Endothelial cell of umbilical vein (primary cell): Measurements from ENCODE around the gene TMEM167A. TPM values are rescaled to one million over a fixed set of nuclear protein-coding genes. Genes with fewer than 3 reads are reported as not detected.

Source experiments
- BruUV-seq: library from RNA; stranded (reverse); fragments of 400-500 nt; replicated peaks from 2 replicates; lab custom pipeline; 2021; lab: Mats Ljungman, UMichigan
- CTCF ChIA-PET: fragments of 300-600, 350-600 bp; sonication (Branson Sonifier 250); formaldehyde crosslinking; loops from one replicate; lab custom pipeline; 2021; ENCODE audit warnings: antibody characterized with exemption, inconsistent platforms; lab: Charles Lee
- POLR2A ChIA-PET: fragments of 300-600, 350-600 bp; sonication (Branson Sonifier 250); formaldehyde crosslinking; loops from one replicate; lab custom pipeline; 2021; ENCODE audit warnings: antibody characterized with exemption, inconsistent platforms; lab: Charles Lee
- DNase-seq: peaks from one replicate; pipeline ENCODE4 v3.0.0-alpha.2; 2011; ENCODE audit warnings: low read depth, low spot score
- FAIRE-seq: peaks from 2 replicates; lab custom pipeline; 2011; peaks lifted over from hg19 to GRCh38; lab: Jason Lieb, UNC
- H2AFZ ChIP-seq: 2 replicates; pipeline ENCODE4 v1.6.0; 2012; ENCODE audit warnings: low read depth, low read length, control low read depth, inconsistent platforms
- H3K27ac ChIP-seq: 2 replicates; pipeline ENCODE4 v1.5.1; 2011; ENCODE audit warnings: low read depth, mild to moderate bottlenecking, control low read depth, low read length, moderate library complexity; ENCODE audit not compliant: insufficient read depth
- H3K27me3 ChIP-seq, 2 experiments: 2 replicates each; pipeline versions ENCODE4 v1.6.0 to v1.6.1; 2011; ENCODE audit warnings: low read length in 2 of 2, mixed read lengths in 1 of 2; ENCODE audit not compliant: control insufficient read depth in 2 of 2, insufficient read depth in 2 of 2
- H3K36me3 ChIP-seq, 2 experiments: 2 replicates in 1 of 2; 3 replicates in 1 of 2; pipeline ENCODE4 v1.5.1; 2011; ENCODE audit warnings: low read length in 2 of 2, mild to moderate bottlenecking in 1 of 2, moderate library complexity in 1 of 2; ENCODE audit not compliant: control insufficient read depth in 2 of 2, insufficient read depth in 2 of 2; ENCODE audit errors: extremely low read depth in 1 of 2
- H3K4me1 ChIP-seq: 3 replicates; pipeline ENCODE4 v1.5.1; 2011; ENCODE audit warnings: mild to moderate bottlenecking, low read length; ENCODE audit not compliant: control insufficient read depth, insufficient read depth; ENCODE audit errors: extremely low read depth
- H3K4me2 ChIP-seq: 2 replicates; pipeline ENCODE4 v1.6.1; 2011; ENCODE audit warnings: low read length, control low read depth, mixed read lengths; ENCODE audit not compliant: insufficient read depth
- H3K4me3 ChIP-seq, 3 experiments: fragments of 200-600 bp in 1 of 3; sonication (generic), shearing (Covaris generic) in 1 of 3; replicated peaks in 1 of 3; 2 replicates each; pipeline ENCODE4 v1.5.1; 2011 to 2016; ENCODE audit warnings: control low read depth in 3 of 3, low read length in 3 of 3, mild to moderate bottlenecking in 2 of 3, inconsistent platforms in 1 of 3, low read depth in 1 of 3, moderate library complexity in 1 of 3; ENCODE audit not compliant: insufficient read depth in 1 of 3
- H3K79me2 ChIP-seq: 2 replicates; pipeline ENCODE4 v1.6.0; 2012; ENCODE audit warnings: low read length, inconsistent platforms; ENCODE audit not compliant: control insufficient read depth, insufficient read depth
- H3K9ac ChIP-seq: replicated peaks from 2 replicates; pipeline ENCODE3; 2011; ENCODE audit warnings: low read length, control low read depth; ENCODE audit not compliant: insufficient read depth; ENCODE audit errors: extremely low read depth
- H3K9me1 ChIP-seq: replicated peaks from 3 replicates; pipeline ENCODE4 v1.6.0; 2011; ENCODE audit warnings: mild to moderate bottlenecking, low read length; ENCODE audit not compliant: control insufficient read depth, insufficient read depth; ENCODE audit errors: extremely low read depth
- H3K9me3 ChIP-seq: replicated peaks from 2 replicates; pipeline ENCODE4 v1.5.1; 2012; ENCODE audit warnings: low read length, inconsistent platforms; ENCODE audit not compliant: control insufficient read depth, insufficient read depth
- H4K20me1 ChIP-seq: replicated peaks from 2 replicates; pipeline ENCODE3; 2011; ENCODE audit warnings: mild to moderate bottlenecking, low read length; ENCODE audit not compliant: control insufficient read depth, insufficient read depth; ENCODE audit errors: extremely low read depth
- CTCF ChIP-seq, 2 donors: IDR thresholded peaks; 1 replicate in 1 of 2; 2 replicates in 1 of 2; pipeline ENCODE4 v1.5.1; 2011; ENCODE audit warnings: low read length in 2 of 2, mild to moderate bottlenecking in 2 of 2, moderate library complexity in 2 of 2, control low read depth in 1 of 2, inconsistent platforms in 1 of 2, low read depth in 1 of 2; ENCODE audit not compliant: insufficient read depth in 1 of 2; ENCODE audit errors: extremely low read depth in 1 of 2
- EZH2 ChIP-seq: IDR thresholded peaks from 2 replicates; pipeline ENCODE4 v1.6.1; 2012; ENCODE audit warnings: borderline replicate concordance, low read depth, mild to moderate bottlenecking, moderate library complexity, low read length, inconsistent platforms; ENCODE audit not compliant: severe bottlenecking
- FOS ChIP-seq: IDR thresholded peaks from 2 replicates; pipeline ENCODE4 v1.6.1; 2011; ENCODE audit warnings: mild to moderate bottlenecking, low read length, moderate library complexity, borderline replicate concordance; ENCODE audit not compliant: insufficient read depth
- GATA2 ChIP-seq: IDR thresholded peaks from 2 replicates; pipeline ENCODE4 v1.7.0; 2011; ENCODE audit warnings: low read depth, mild to moderate bottlenecking, moderate library complexity, mixed read lengths, low read length; ENCODE audit not compliant: insufficient read length, insufficient read depth
- JUN ChIP-seq: IDR thresholded peaks from 2 replicates; pipeline ENCODE4 v1.6.1; 2011; ENCODE audit warnings: borderline replicate concordance, low read depth; ENCODE audit not compliant: insufficient read length, insufficient read depth
- MAX ChIP-seq: IDR thresholded peaks from 2 replicates; pipeline ENCODE4 v1.6.1; 2011; ENCODE audit not compliant: insufficient read depth, insufficient read length
- MYC ChIP-seq: IDR thresholded peaks from one replicate; pipeline ENCODE4 v1.6.1; 2011; ENCODE audit warnings: mild to moderate bottlenecking, low read depth, low read length
- POLR2A ChIP-seq: IDR thresholded peaks from 2 replicates; pipeline ENCODE4 v1.6.1; 2012; ENCODE audit warnings: low read depth, mild to moderate bottlenecking, control low read depth, low read length
- POLR2AphosphoS5 ChIP-seq: IDR thresholded peaks from 2 replicates; pipeline ENCODE4 v1.6.1; 2012; ENCODE audit warnings: low read depth, mild to moderate bottlenecking, control low read depth, low read length, moderate library complexity; ENCODE audit not compliant: insufficient read depth
- dilution Hi-C: fragments of 300-500 bp; cut with MboI; formaldehyde crosslinking; loops from one replicate; pipeline ENCODE4 v1.15.0; 2019; ENCODE audit warnings: low sequenced_read_pairs; ENCODE audit not compliant: extremely low pct_ligation_motif_present
- intact Hi-C: fragments of 100-400 bp; cut with micrococcal nuclease; formaldehyde crosslinking; loops from one replicate; pipeline ENCODE4 v1.10.0; 2022
- polyA plus RNA-seq, 4 experiments: library from polyadenylated mRNA; depleted of rRNA in 3 of 4; stranded (reverse) in 3 of 4; unstranded in 1 of 4; fragments of >200 nt; gene quantifications; 2 replicates each; pipeline versions ENCODE4 v1.2.1 to v1.2.3, GENCODE V29; 2011 to 2012; ENCODE audit warnings: missing spikeins in 1 of 4
- total RNA-seq: library from RNA; stranded (reverse); gene quantifications from 2 replicates; pipeline ENCODE4 v1.2.3, GENCODE V29; 2021

Gene TMEM167A
- total and polyA plus RNA-seq, 2 donors (not counting 3 experiments of a cell fraction or from before 2014, with no cell fraction given), result 20.2 to 64.4 TPM

GRCh38 chr5:83090169-83090568, 13.0 kb upstream of the TMEM167A start:
- no TSS peak for BruUV-seq
- no peaks in the 10 kb centered on the region for H3K36me3 ChIP-seq
- dilution Hi-C loops, result no loop called here
- H3K27me3 ChIP-seq, result peaks cover 2 to 4% of the 10 kb centered on the region in 2 experiments
- H3K4me3 ChIP-seq, result no peak overlapping the region
- ChIA-PET CTCF (interaction anchor here (1.0 to 1.4 kb wide), 2 partner anchors 11 to 13 kb away, joined by 3 read pairs; partner anchors contain the start of gene XRCC4), POLR2A (no interaction called here)
- no peaks in the 10 kb centered on the region for H3K9me3 ChIP-seq
- no peaks in the 10 kb centered on the region for H3K4me1 ChIP-seq
- intact Hi-C loops, result loop anchor here (10.0 kb wide), 1 partner anchor 345 kb away; no protein-coding TSS in a partner anchor
- no peak for FAIRE-seq
- TF ChIP-seq POLR2A (no peak), POLR2AphosphoS5 (no peak), MAX (no peak)
- no peaks in the 10 kb centered on the region for H3K9me1 ChIP-seq
- no peak for DNase-seq
- no peak overlapping the region for H3K4me2 ChIP-seq
- no peaks in the 10 kb centered on the region for H3K79me2 ChIP-seq
- no peak overlapping the region for H3K9ac ChIP-seq
- no peaks in the 10 kb centered on the region for H4K20me1 ChIP-seq
- H3K27ac ChIP-seq, result no peak overlapping the region
- H2AFZ ChIP-seq, result no peak overlapping the region

- H3K4me3 ChIP-seq, result no peak overlapping the region
- H3K27me3 ChIP-seq, result peaks cover 0 to 2% of the 10 kb centered on the region in 2 experiments
- H3K4me2 ChIP-seq, result no peak overlapping the region
- H4K20me1 ChIP-seq, result no peaks in the 10 kb centered on the region
- POLR2A ChIA-PET, result no interaction called here
- no TSS peak for BruUV-seq
- dilution Hi-C loops (no loop called here), intact Hi-C loops (no loop called here)
- no peak overlapping the region for H3K27ac ChIP-seq
- no peaks in the 10 kb centered on the region for H3K9me1 ChIP-seq
- DNase-seq, result no peak
- H3K4me1 ChIP-seq, result no peaks in the 10 kb centered on the region
- CTCF ChIA-PET, result no interaction called here
- no peaks in the 10 kb centered on the region for H3K36me3 ChIP-seq
- H3K79me2 ChIP-seq, result no peaks in the 10 kb centered on the region
- no peak overlapping the region for H3K9ac ChIP-seq
- FAIRE-seq, result no peak
- H3K9me3 ChIP-seq, result no peaks in the 10 kb centered on the region
- H2AFZ ChIP-seq, result no peak overlapping the region
- TF ChIP-seq FOS, result no peak
- no peak for TF ChIP-seq POLR2AphosphoS5
- no peak for TF ChIP-seq GATA2
- no peak for TF ChIP-seq JUN
- TF ChIP-seq MYC, result no peak
- no peak for TF ChIP-seq MAX
- TF ChIP-seq EZH2, result no peak
- no peak for TF ChIP-seq POLR2A
- no peak for TF ChIP-seq CTCF (IDR thresholded peaks at IDR 0.05; ENCODE audit: extremely low read depth in 1 of 2, insufficient read depth in 1 of 2, low read depth in 1 of 2, low read length in 2 of 2)
Observed at GRCh38 chr5:83085106-83085505, 7.9 kb upstream of the TMEM167A start.
